AG09309 (cell line): ENCODE data around the gene OSBPL10.

ENCODE experiments used
- DNase-seq: peaks from one replicate; pipeline ENCODE4 v3.0.0-alpha.2; 2010; ENCODE audit warnings: low read depth
- H3K4me3 ChIP-seq: 2 replicates; pipeline ENCODE4 v1.5.1; 2011; ENCODE audit warnings: mild to moderate bottlenecking, low read depth, low read length, moderate library complexity; ENCODE audit not compliant: control insufficient read depth
- CTCF ChIP-seq: IDR thresholded peaks from 2 replicates; pipeline ENCODE4 v1.5.1; 2011; ENCODE audit warnings: mild to moderate bottlenecking, low read depth, low read length, inconsistent platforms; ENCODE audit not compliant: insufficient read depth, control insufficient read depth; ENCODE audit errors: missing control alignments

OSBPL10 gene

GRCh38 chr3:31705736-31706135 lies 275.3 kb downstream of the OSBPL10 start:
- H3K4me3 ChIP-seq: no peak overlapping the region
- TF ChIP-seq CTCF: no peak

GRCh38 chr3:31704591-31705179 lies 276.4 kb downstream of the OSBPL10 start:
- no peak overlapping the region; the same call in 1 of the 2 replicates for H3K4me3 ChIP-seq
- no peak for TF ChIP-seq CTCF
- peak; percentile 79 for DNase-seq

More at GRCh38 chr3:31705736-31706135, 275.3 kb downstream of the OSBPL10 start:
- no peak for DNase-seq

- TF ChIP-seq CTCF: no peak
- no peak overlapping the region for H3K4me3 ChIP-seq
- DNase-seq: no peak
Observed at GRCh38 chr3:31704156-31704555, 276.9 kb downstream of the OSBPL10 start.

GRCh38 chr3:31701286-31701685 lies 279.8 kb downstream of the OSBPL10 start:
- TF ChIP-seq CTCF: no peak
- no peak for DNase-seq
- no peak overlapping the region for H3K4me3 ChIP-seq

GRCh38 chr3:31699309-31699953 lies 281.6 kb downstream of the OSBPL10 start:
- no peak overlapping the region for H3K4me3 ChIP-seq
- no peak for TF ChIP-seq CTCF
- no peak for DNase-seq

- TF ChIP-seq CTCF: no peak
- no peak for DNase-seq
- H3K4me3 ChIP-seq: no peak overlapping the region
Observed at GRCh38 chr3:31696815-31697548, 284.1 kb downstream of the OSBPL10 start.
